ENCODE results near the gene STOM. TPM values are rescaled to one million over a fixed set of nuclear protein-coding genes. Genes with fewer than 3 reads are reported as not detected.
A peak's percentile ranks its signal among the peaks of the same experiment; 100 is the strongest.

STOM gene
- total RNA-seq, 4 donors from 2014 or later: 60.0 to 89.5 (median 76.3) TPM

GRCh38 chr9:121326901-121327613, 43.0 kb downstream of the STOM start:
- no peaks in the 10 kb centered on the region for H3K9me3 ChIP-seq
- no peaks in the 10 kb centered on the region for H3K27me3 ChIP-seq
- H3K4me1 ChIP-seq: peaks cover 33 to 35% of the 10 kb centered on the region in 2 donors
- DNase-seq (no peak), ATAC-seq (no peak)
- intact Hi-C loops (cut with DNase I; ENCODE audit: low total_unique reads) (loop anchor here (1.0 to 2.0 kb wide), 2 partner anchors 40 to 43 kb away; partner anchors contain the start of gene STOM), in situ Hi-C loops (cut with MboI; ENCODE audit: low sequenced_read_pairs in 4 of 4) (loop anchor here in 3 of 4 donors (5.0 to 10.0 kb wide), 2 partner anchors 48 to 70 kb away; partner anchors contain the start of gene STOM (in 2 of the 3))
- H3K4me3 ChIP-seq: peak overlapping the region in 3 of 4 donors; percentile 5 to 25 (median 6)
- no peak for TF ChIP-seq POLR2A (IDR thresholded peaks at IDR 0.05)
- TF ChIP-seq, protein P1, sequence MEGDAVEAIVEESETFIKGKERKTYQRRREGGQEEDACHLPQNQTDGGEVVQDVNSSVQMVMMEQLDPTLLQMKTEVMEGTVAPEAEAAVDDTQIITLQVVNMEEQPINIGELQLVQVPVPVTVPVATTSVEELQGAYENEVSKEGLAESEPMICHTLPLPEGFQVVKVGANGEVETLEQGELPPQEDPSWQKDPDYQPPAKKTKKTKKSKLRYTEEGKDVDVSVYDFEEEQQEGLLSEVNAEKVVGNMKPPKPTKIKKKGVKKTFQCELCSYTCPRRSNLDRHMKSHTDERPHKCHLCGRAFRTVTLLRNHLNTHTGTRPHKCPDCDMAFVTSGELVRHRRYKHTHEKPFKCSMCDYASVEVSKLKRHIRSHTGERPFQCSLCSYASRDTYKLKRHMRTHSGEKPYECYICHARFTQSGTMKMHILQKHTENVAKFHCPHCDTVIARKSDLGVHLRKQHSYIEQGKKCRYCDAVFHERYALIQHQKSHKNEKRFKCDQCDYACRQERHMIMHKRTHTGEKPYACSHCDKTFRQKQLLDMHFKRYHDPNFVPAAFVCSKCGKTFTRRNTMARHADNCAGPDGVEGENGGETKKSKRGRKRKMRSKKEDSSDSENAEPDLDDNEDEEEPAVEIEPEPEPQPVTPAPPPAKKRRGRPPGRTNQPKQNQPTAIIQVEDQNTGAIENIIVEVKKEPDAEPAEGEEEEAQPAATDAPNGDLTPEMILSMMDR (IDR thresholded peaks at IDR 0.05 in 4 of 5, conservative IDR thresholded peaks at IDR 0.05 in 1 of 5): no peak
- peaks cover 0 to 84% of the 10 kb centered on the region in 2 donors for H3K36me3 ChIP-seq
- H3K27ac ChIP-seq: peak overlapping the region; percentile 88 to 91 (median 88)

GRCh38 chr9:121326130-121326838, 43.8 kb downstream of the STOM start:
- Histone ChIP-seq H3K36me3 (peaks cover 0 to 84% of the 10 kb centered on the region in 2 donors), H3K9me3 (no peaks in the 10 kb centered on the region), H3K27me3 (no peaks in the 10 kb centered on the region), H3K4me3 (peak overlapping the region in 2 of 4 donors; percentile 5 to 25), H3K27ac (peak overlapping the region; percentile 88 to 91 (median 88)), H3K4me1 (peaks cover 33% of the 10 kb centered on the region in 2 donors)
- in situ Hi-C loops (cut with MboI; ENCODE audit: low sequenced_read_pairs in 4 of 4): loop anchor here in 3 of 4 donors (5.0 to 10.0 kb wide), 2 partner anchors 49 to 71 kb away; partner anchors contain the start of gene STOM (in 2 of the 3)
- DNase-seq (peak; percentile 74 to 91), ATAC-seq (peak; percentile 89 to 90)
- intact Hi-C loops (cut with DNase I; ENCODE audit: low total_unique reads): loop anchor here (1.0 to 2.0 kb wide), 2 partner anchors 39 to 44 kb away; partner anchors contain the start of gene STOM
- TF ChIP-seq, protein P1 (IDR thresholded peaks at IDR 0.05 in 4 of 5, conservative IDR thresholded peaks at IDR 0.05 in 1 of 5): no peak
- peak; percentile 39 to 55 for TF ChIP-seq POLR2A (IDR thresholded peaks at IDR 0.05)

- in situ Hi-C loops (cut with MboI; ENCODE audit: low sequenced_read_pairs in 4 of 4): loop anchor here in 3 of 4 donors (5.0 to 10.0 kb wide), 2 partner anchors 49 to 72 kb away; partner anchors contain the start of gene STOM (in 2 of the 3)
- intact Hi-C loops (cut with DNase I; ENCODE audit: low total_unique reads): no loop called here
- Histone ChIP-seq H3K36me3 (peaks cover 0 to 83% of the 10 kb centered on the region in 2 donors), H3K4me1 (peaks cover 29 to 33% of the 10 kb centered on the region in 2 donors), H3K9me3 (no peaks in the 10 kb centered on the region), H3K4me3 (no peak overlapping the region), H3K27ac (peak overlapping the region; percentile 88 to 91 (median 88)), H3K27me3 (no peaks in the 10 kb centered on the region)
- ATAC-seq (no peak), DNase-seq (no peak)
- TF ChIP-seq POLR2A (IDR thresholded peaks at IDR 0.05): no peak
- TF ChIP-seq, protein P1 (IDR thresholded peaks at IDR 0.05 in 4 of 5, conservative IDR thresholded peaks at IDR 0.05 in 1 of 5): no peak
Measured at GRCh38 chr9:121325387-121325786, 44.7 kb downstream of the STOM start.

GRCh38 chr9:121324755-121325154, 45.3 kb downstream of the STOM start:
- H3K4me1 ChIP-seq: peaks cover 29 to 33% of the 10 kb centered on the region in 2 donors
- in situ Hi-C loops (cut with MboI; ENCODE audit: low sequenced_read_pairs in 4 of 4): loop anchor here (5.0 to 25.0 kb wide), 4 partner anchors 50 to 112 kb away; partner anchors contain the start of genes STOM (in 2 of the 4) and RAB14 (in 1 of the 4)
- no peak for TF ChIP-seq POLR2A (IDR thresholded peaks at IDR 0.05)
- TF ChIP-seq, protein P1 (IDR thresholded peaks at IDR 0.05 in 4 of 5, conservative IDR thresholded peaks at IDR 0.05 in 1 of 5): no peak
- no peak overlapping the region for H3K4me3 ChIP-seq
- intact Hi-C loops (cut with DNase I; ENCODE audit: low total_unique reads): no loop called here
- no peaks in the 10 kb centered on the region for H3K9me3 ChIP-seq
- no peak for DNase-seq
- peak overlapping the region; percentile 88 to 91 (median 88) for H3K27ac ChIP-seq
- no peak for ATAC-seq
- peaks cover 0 to 76% of the 10 kb centered on the region in 2 donors for H3K36me3 ChIP-seq
- no peaks in the 10 kb centered on the region for H3K27me3 ChIP-seq
